OCI-LY3 (cell line): Measurements from ENCODE around the gene CLCN3.

Source experiments
- CTCF ChIP-seq: fragments of 200-600, 300-600 bp; sonication (generic); IDR thresholded peaks from 2 replicates; pipeline ENCODE4 v1.5.1; 2014; ENCODE audit warnings: antibody characterized with exemption, low read length, low read depth
- EZH2phosphoT487 ChIP-seq: fragments of 200-600 bp; shearing (Covaris generic); IDR thresholded peaks from 2 replicates; pipeline ENCODE4 v1.6.1; 2018; ENCODE audit warnings: antibody characterized with exemption, mixed run types, low read depth

- TF ChIP-seq CTCF (no peak), EZH2phosphoT487 (no peak)
These were observed 27.3 kb upstream of the CLCN3 start for GRCh38 chr4:169593050-169593560.
